Globus pallidus (tissue), 1 donor: ENCODE data around the gene S100PBP.
"Not testable (repeated sequence)": the region's sequence is repeated elsewhere in the genome, so short reads cannot be mapped to it uniquely, and the experiment has no call there.

ENCODE experiments used
- DNase-seq: peaks from one replicate; pipeline ENCODE4 v3.0.0-alpha.2; 2015; ENCODE audit warnings: low spot score

Gene S100PBP

GRCh38 chr1:32900956-32901822 lies 83.7 kb downstream of the S100PBP start, which contains the start of gene TMEM54:
Gene TMEM54 (minus strand): TSS chr1:32901389. CDS start chr1:32901238, 151 bp downstream.
- DNase-seq = no peak

GRCh38 chr1:32901823-32902534 lies 84.5 kb downstream of the S100PBP start:
- DNase-seq = no peak

GRCh38 chr1:32902535-32902920 lies 85.1 kb downstream of the S100PBP start:
- DNase-seq = no peak

- DNase-seq = no peak
These were observed 86.7 kb downstream of the S100PBP start for GRCh38 chr1:32903991-32904785.

GRCh38 chr1:32904797-32905196 lies 87.3 kb downstream of the S100PBP start:
- DNase-seq = no peak

GRCh38 chr1:32905588-32905987 lies 88.1 kb downstream of the S100PBP start:
- not testable (repeated sequence) for DNase-seq

GRCh38 chr1:32906654-32907053 lies 89.2 kb downstream of the S100PBP start:
- DNase-seq = no peak

- no peak for DNase-seq
These were observed 90.0 kb downstream of the S100PBP start for GRCh38 chr1:32907435-32907834.
